NCI-H128 (cell line): ENCODE results near the gene GALNT2.

Experiments
- DNase-seq: peaks from one replicate; lab custom pipeline; 2025; ENCODE audit not compliant: unreplicated experiment; lab: John Stamatoyannopoulos, UW

GALNT2 gene

DNA sequence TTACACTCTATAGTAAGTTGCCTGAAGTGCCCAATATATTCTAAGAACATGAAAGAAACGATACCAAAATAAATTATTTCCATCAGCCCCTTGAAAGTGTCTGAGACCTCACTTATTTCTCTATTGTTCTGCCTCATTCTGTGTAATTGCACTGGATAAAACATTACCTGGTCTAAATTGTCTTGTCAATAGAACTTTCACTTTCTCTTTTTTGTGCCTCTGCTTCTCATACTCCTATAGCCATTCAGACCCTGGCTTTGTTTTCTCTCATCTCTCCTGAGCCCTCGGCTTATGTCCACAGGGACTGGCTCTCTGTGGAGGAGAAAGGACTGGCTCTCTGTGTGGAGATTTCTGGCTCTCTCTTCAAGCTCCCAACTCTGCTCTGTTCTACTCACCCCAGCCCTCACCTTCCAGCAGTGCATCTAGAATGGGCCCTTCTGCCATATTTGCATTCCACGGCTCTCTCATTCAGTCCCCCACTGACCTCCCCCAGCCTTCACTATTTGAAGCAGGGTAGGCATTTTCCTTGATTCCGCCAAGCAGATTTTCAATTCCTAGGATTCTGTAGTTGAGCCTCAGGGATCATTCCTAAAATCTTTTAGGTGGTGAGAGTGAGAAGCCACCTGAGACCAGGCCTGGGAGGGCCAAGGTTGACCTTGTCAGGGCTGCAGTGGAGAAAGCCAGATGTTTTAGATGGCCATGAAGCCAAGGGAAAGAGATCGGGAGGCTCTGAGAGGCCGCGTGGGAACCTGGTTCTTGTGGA lies 15.9 kb upstream of the GALNT2 start:
- no peak for DNase-seq

DNA sequence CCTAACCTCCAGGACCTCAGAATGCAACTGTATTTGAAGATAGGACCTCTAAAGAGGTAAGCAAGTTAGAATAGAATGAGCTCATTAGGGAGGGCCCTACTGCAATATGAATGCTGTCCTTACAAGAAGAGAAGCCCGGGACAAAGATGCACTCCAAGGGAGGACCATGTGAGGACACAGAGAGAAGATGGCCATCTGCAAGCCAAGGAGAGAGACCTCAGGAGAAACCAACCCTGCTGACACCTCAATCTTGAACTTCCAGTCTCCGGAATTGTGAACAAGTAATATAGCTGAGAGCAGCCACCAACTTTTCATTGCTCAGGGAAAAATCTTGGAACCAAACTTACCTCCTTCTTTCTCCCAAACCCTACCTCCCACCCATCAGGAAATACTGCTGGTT lies 15.0 kb upstream of the GALNT2 start:
- no peak for DNase-seq

- DNase-seq = no peak
Measured at GRCh38 chr1:230052665-230053064, 14.4 kb upstream of the GALNT2 start.

- DNase-seq = no peak
Measured at GRCh38 chr1:230054092-230054749, 12.8 kb upstream of the GALNT2 start.

DNA sequence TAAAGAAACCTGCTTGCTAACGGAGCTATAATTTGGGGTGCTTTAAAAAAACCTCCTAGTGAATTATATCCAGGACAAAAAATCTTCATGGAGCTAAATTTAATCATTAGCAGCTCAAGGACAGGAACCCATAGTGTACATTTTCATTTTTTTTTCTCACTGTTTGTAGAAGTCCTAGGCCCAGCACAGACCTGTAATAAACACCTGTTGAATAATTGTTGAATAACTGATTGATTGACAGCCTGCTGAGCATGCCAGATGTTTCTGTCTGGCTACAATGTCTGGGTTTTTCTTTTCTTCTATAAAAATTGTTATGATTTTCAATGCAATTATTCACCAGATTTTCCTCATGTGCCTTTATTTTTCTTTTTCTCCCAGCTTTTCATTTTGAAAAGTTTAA lies 10.9 kb upstream of the GALNT2 start:
- no peak for DNase-seq

- DNase-seq = no peak
Measured at GRCh38 chr1:230057100-230057499, 9.9 kb upstream of the GALNT2 start.

- DNase-seq = no peak
Measured at GRCh38 chr1:230057681-230058565, 9.1 kb upstream of the GALNT2 start.

- DNase-seq = no peak
Measured at GRCh38 chr1:230058626-230059025, 8.4 kb upstream of the GALNT2 start.

GRCh38 chr1:230061801-230062200 lies 5.2 kb upstream of the GALNT2 start:
- no peak for DNase-seq

GRCh38 chr1:230062521-230062920 lies 4.5 kb upstream of the GALNT2 start:
- DNase-seq = no peak

- no peak for DNase-seq
Measured at GRCh38 chr1:230064283-230064682, 2.8 kb upstream of the GALNT2 start.

DNA sequence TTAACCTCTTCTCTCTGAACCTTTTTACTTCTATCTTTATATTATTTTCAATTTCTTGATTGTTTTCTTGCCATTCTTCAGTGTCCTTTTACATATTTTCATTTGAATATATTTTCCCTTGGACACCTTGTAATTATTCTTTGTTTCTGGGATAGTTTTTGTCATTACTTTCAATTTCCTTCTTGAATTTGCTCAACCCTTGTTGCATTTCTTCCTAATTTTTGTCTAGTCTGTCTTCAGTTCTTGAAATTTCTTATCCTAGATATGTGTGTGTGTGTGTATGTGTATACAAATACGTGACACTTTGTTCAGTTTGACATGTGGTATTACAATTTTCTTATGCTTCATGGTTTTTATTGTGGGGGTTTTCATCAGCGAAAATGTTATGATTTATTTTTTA lies 1.9 kb upstream of the GALNT2 start:
- DNase-seq = no peak

DNA sequence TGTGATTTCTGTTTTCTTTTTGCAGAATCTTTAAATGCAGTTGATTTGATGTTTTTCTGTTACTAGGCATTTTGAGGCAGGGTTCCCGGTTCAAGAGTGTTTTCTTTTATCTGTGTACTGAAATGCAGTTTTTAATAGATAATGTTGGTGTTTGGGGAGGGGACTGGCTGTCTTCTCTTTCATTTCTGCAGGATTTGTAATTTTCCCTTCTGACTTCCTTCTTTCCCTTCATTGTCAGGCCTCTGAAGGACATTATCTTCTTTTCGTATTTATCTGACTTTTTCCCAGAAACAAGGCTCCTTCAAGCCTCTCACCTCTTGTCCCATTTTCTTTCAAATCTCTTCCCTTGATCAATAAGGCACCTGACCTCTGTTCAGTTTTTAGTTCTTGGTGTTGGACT lies 1.5 kb upstream of the GALNT2 start:
- DNase-seq = no peak

DNA sequence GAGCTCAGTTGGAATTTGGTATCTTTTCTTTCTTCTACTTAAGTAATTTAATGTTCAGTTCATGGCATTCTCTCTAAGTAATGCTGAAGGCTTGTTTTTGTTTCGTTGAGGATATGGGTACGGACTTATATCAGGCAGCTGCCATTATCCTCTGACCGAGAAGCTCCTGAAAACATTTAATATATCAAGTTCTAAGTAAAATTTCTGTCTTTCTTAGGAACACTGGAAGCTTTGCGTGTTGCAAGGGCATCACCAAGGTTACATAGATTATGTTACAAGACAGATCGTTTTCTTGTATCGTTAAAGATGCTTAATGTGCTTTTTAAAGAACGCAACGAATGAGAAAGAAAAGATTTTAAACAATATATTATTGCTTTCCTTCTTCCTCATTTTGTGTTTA lies 1.0 kb upstream of the GALNT2 start:
- DNase-seq = no peak

DNA sequence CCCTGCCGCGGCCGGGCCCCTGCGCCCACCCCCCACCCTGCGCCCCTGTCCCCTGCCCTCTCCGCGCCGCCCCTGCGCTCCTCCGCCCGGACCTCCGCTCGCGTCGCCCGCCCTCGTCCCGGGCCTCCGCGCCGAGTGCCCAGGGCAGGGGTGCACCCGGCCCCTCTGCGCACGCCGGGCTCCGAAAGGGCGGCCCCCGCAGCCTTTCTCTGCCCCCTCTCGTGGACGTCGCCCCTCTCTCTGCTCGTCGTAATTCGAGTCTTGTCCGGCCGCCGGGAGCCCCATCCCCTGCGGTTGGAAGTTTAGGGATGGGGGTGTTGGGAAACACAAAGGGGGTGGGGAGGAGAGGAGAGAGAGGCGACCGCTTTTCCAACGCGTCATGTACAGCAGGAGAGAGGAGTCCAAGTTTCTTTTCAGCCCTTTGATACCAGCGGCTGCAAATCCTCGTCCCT lies 407 bp downstream of the GALNT2 start:
- DNase-seq = no peak

DNA sequence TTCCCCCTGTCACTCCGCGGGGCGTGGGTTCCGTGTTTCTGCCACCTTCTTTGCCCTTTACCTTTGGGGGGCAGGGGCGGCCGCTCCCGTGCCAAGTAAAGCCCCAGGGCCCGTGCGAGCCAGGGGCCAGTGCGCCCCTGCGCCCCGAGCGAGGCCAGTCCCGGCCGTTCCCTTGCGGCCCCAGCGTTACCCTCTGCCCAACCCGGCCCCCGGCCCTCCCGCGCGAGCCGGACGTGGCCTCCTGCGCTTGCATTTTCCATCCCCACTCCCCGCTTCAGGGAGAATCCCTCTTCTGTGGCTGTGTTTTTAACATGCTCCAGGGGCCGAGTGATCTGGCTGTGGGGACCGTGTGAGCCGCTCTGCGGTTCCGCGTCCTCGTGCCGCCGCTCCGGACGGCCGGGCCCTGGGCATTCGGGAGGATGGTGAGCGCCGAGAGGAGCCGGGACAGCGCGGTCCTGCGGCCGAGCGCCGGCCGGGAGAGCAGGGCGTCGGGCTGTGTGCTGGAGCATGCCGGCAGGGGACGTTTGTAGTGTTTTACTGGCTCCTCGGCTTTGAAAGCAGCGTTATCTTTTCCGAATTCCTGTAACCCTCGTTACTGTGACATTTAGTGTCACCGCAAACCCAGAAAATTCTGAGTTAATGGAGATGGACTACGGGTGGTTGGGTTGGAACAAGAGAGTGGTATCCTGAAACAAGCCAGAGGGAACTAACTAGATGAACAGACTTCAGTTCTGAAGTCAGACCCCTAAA lies 1.0 kb downstream of the GALNT2 start:
- no peak for DNase-seq

DNA sequence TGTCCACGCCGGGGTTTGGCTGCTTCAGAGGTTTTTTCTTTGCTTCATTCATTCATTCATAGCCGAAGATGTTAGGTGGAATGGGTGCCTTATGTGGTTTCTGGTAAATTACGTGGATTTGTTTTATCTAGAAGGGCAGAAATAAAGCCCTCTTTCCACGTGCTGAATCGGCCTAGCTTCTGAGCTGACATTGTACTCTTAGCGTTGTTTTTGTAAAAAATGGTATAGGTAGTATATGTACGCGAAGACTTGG lies 1.5 kb downstream of the GALNT2 start:
- no peak for DNase-seq

GRCh38 chr1:230068952-230069684 lies 2.1 kb downstream of the GALNT2 start:
- DNase-seq = no peak

DNA sequence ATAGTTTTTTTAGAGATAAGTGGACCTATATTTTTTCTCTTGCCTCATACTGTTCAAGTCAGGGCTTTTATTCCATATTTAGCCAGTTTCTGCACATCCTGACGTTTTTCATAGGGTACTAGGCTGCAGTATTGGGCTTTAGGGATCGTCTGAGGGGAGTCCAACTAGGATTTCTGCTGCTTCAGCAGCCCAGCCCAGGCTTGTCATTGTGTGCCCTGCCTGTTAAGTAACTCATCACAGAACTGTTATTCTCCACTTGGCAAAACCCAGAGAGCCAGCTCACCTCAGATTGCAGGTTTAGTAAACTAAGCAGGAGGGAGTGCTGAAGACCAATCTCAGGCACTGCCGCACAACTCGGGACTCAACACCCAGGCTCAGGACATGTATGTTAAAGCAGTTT lies 2.8 kb downstream of the GALNT2 start:
- no peak for DNase-seq

- no peak for DNase-seq
Measured at GRCh38 chr1:230070321-230071208, 3.5 kb downstream of the GALNT2 start.
